CD8-positive, alpha-beta memory T cell (primary cell): ENCODE results near the gene CERK. TPM values are rescaled to one million over a fixed set of nuclear protein-coding genes. Genes with fewer than 3 reads are reported as not detected.

Experiments used
- CTCF ChIA-PET: fragments of 350-600 bp; sonication (Branson Sonifier 250); formaldehyde crosslinking; loops from one replicate; lab custom pipeline; 2021; ENCODE audit warnings: antibody characterized with exemption; lab: Charles Lee
- POLR2A ChIA-PET: fragments of 350-600 bp; sonication (Branson Sonifier 250); formaldehyde crosslinking; loops from one replicate; lab custom pipeline; 2021; ENCODE audit warnings: antibody characterized with exemption; lab: Charles Lee
- DNase-seq, 5 donors: peaks; one replicate each; pipeline versions ENCODE4 v3.0.0 to v3.0.0-alpha.2; 2020 to 2022; ENCODE audit warnings: mixed read lengths in 1 of 5
- H3K27ac ChIP-seq: one replicate; pipeline ENCODE4 v1.7.0; 2013; ENCODE audit warnings: low read depth, mild to moderate bottlenecking, low read length, moderate library complexity
- H3K27me3 ChIP-seq: 2 replicates; pipeline ENCODE4 v1.7.0; 2013; ENCODE audit warnings: low read length, mild to moderate bottlenecking; ENCODE audit not compliant: insufficient read depth, poor library complexity, severe bottlenecking
- H3K36me3 ChIP-seq: 2 replicates; pipeline ENCODE4 v1.7.0; 2013; ENCODE audit warnings: mild to moderate bottlenecking, low read length, moderate library complexity; ENCODE audit not compliant: insufficient read depth
- H3K4me1 ChIP-seq: 2 replicates; pipeline ENCODE4 v1.7.0; 2013; ENCODE audit warnings: mild to moderate bottlenecking, low read length, moderate library complexity; ENCODE audit not compliant: insufficient read depth
- H3K4me3 ChIP-seq: 2 replicates; pipeline ENCODE4 v1.7.0; 2013; ENCODE audit warnings: mild to moderate bottlenecking, low read length
- H3K9me3 ChIP-seq: 2 replicates; pipeline ENCODE4 v1.7.0; 2013; ENCODE audit warnings: mild to moderate bottlenecking, low read length
- H3K27ac Mint-ChIP-seq, 8 donors: one replicate each; pipeline ENCODE4 v1.8.0; 2020 to 2021; ENCODE audit warnings: mixed read lengths in 8 of 8, mild to moderate bottlenecking in 6 of 8, inconsistent platforms in 3 of 8, moderate library complexity in 3 of 8
- H3K27me3 Mint-ChIP-seq, 2 donors: one replicate each; pipeline ENCODE4 v1.8.0; 2020 to 2021; ENCODE audit warnings: mixed read lengths in 2 of 2, mild to moderate bottlenecking in 1 of 2, moderate library complexity in 1 of 2
- H3K36me3 Mint-ChIP-seq, 3 donors: one replicate each; pipeline ENCODE4 v1.8.0; 2020 to 2021; ENCODE audit warnings: mixed read lengths in 3 of 3, inconsistent platforms in 1 of 3, mild to moderate bottlenecking in 1 of 3
- H3K4me1 Mint-ChIP-seq, 3 donors: one replicate each; pipeline ENCODE4 v1.8.0; 2020 to 2021; ENCODE audit warnings: mixed read lengths in 3 of 3, inconsistent platforms in 1 of 3, mild to moderate bottlenecking in 1 of 3
- H3K4me3 Mint-ChIP-seq, 7 donors: one replicate each; pipeline ENCODE4 v1.8.0; 2020 to 2021; ENCODE audit warnings: mixed read lengths in 7 of 7, mild to moderate bottlenecking in 6 of 7, moderate library complexity in 4 of 7, inconsistent platforms in 2 of 7
- H3K9me3 Mint-ChIP-seq, 5 donors: one replicate each; pipeline ENCODE4 v1.8.0; 2020 to 2022; ENCODE audit warnings: mixed read lengths in 5 of 5, mild to moderate bottlenecking in 3 of 5, moderate library complexity in 2 of 5, inconsistent platforms in 1 of 5
- polyA plus RNA-seq: library from polyadenylated mRNA; unstranded; fragments of 300-500 nt; fragmentation: Illumina TruSeq; gene quantifications from one replicate; pipeline ENCODE4 v1.2.3, GENCODE V29; 2021
- total RNA-seq, 2 experiments: library from RNA; stranded (reverse); gene quantifications; one replicate each; pipeline ENCODE4 v1.2.3, GENCODE V29; 2021

CERK gene
- total and polyA plus RNA-seq, 3 experiments from 2014 or later, result 64.3 to 108 (median 64.5) TPM

- Histone ChIP-seq H3K27me3 (no peaks in the 10 kb centered on the region), H3K27ac (no peak overlapping the region), H3K36me3 (no peaks in the 10 kb centered on the region), H3K9me3 (no peaks in the 10 kb centered on the region), H3K4me1 (peaks cover 13% of the 10 kb centered on the region), H3K4me3 (no peak overlapping the region)
- POLR2A ChIA-PET, result no interaction called here
- Mint-ChIP-seq H3K4me3 (no peak overlapping the region), H3K4me1 (peaks cover 21% of the 10 kb centered on the region in 3 donors), H3K9me3 (no peaks in the 10 kb centered on the region), H3K27ac (peak overlapping the region in 2 of 8 donors; percentile 14 to 40), H3K27me3 (no peaks in the 10 kb centered on the region), H3K36me3 (peaks cover 0 to 7% (median 0%) of the 10 kb centered on the region in 3 donors)
- no peak for DNase-seq
- CTCF ChIA-PET, result interaction anchor here (1.0 kb wide), 1 partner anchor 96 kb away, joined by 3 read pairs; no protein-coding TSS in a partner anchor
These were observed 78.3 kb downstream of the CERK start for GRCh38 chr22:46659791-46660186.

GRCh38 chr22:46659059-46659790, 78.8 kb downstream of the CERK start:
- ChIA-PET POLR2A (no interaction called here), CTCF (interaction anchor here (1.0 kb wide), 1 partner anchor 96 kb away, joined by 3 read pairs; no protein-coding TSS in a partner anchor)
- DNase-seq, result no peak
- peaks cover 0 to 7% (median 0%) of the 10 kb centered on the region in 3 donors for H3K36me3 Mint-ChIP-seq
- H3K9me3 Mint-ChIP-seq, result no peaks in the 10 kb centered on the region
- Histone ChIP-seq H3K9me3 (no peaks in the 10 kb centered on the region), H3K4me3 (no peak overlapping the region), H3K27me3 (no peaks in the 10 kb centered on the region), H3K4me1 (peaks cover 13% of the 10 kb centered on the region), H3K27ac (no peak overlapping the region), H3K36me3 (no peaks in the 10 kb centered on the region)
- H3K27me3 Mint-ChIP-seq, result no peaks in the 10 kb centered on the region
- no peak overlapping the region for H3K4me3 Mint-ChIP-seq
- peaks cover 21% of the 10 kb centered on the region in 3 donors for H3K4me1 Mint-ChIP-seq
- H3K27ac Mint-ChIP-seq, result no peak overlapping the region

GRCh38 chr22:46657996-46658947, 79.8 kb downstream of the CERK start:
- CTCF ChIA-PET, result no interaction called here
- Histone ChIP-seq H3K4me3 (no peak overlapping the region), H3K4me1 (peaks cover 18% of the 10 kb centered on the region), H3K27me3 (no peaks in the 10 kb centered on the region), H3K27ac (no peak overlapping the region), H3K9me3 (no peaks in the 10 kb centered on the region), H3K36me3 (no peaks in the 10 kb centered on the region)
- DNase-seq, result no peak
- peaks cover 21 to 26% (median 21%) of the 10 kb centered on the region in 3 donors for H3K4me1 Mint-ChIP-seq
- H3K4me3 Mint-ChIP-seq, result peak overlapping the region in 1 of 7 donors; percentile 54
- H3K27me3 Mint-ChIP-seq, result no peaks in the 10 kb centered on the region
- no peaks in the 10 kb centered on the region for H3K9me3 Mint-ChIP-seq
- peaks cover 0 to 3% (median 0%) of the 10 kb centered on the region in 3 donors for H3K36me3 Mint-ChIP-seq
- POLR2A ChIA-PET, result no interaction called here
- peak overlapping the region in 2 of 8 donors; percentile 71 to 85 for H3K27ac Mint-ChIP-seq

- Histone ChIP-seq H3K4me3 (no peak overlapping the region), H3K9me3 (no peaks in the 10 kb centered on the region), H3K27ac (no peak overlapping the region), H3K4me1 (peaks cover 20% of the 10 kb centered on the region), H3K27me3 (no peaks in the 10 kb centered on the region), H3K36me3 (no peaks in the 10 kb centered on the region)
- H3K4me1 Mint-ChIP-seq, result peaks cover 23 to 31% (median 25%) of the 10 kb centered on the region in 3 donors
- DNase-seq, result no peak
- POLR2A ChIA-PET, result no interaction called here
- no peaks in the 10 kb centered on the region for H3K9me3 Mint-ChIP-seq
- CTCF ChIA-PET, result no interaction called here
- peak overlapping the region in 2 of 8 donors; percentile 71 to 85 for H3K27ac Mint-ChIP-seq
- H3K36me3 Mint-ChIP-seq, result peaks cover 0 to 2% (median 0%) of the 10 kb centered on the region in 3 donors
- no peak overlapping the region for H3K4me3 Mint-ChIP-seq
- H3K27me3 Mint-ChIP-seq, result no peaks in the 10 kb centered on the region
These were observed 80.4 kb downstream of the CERK start for GRCh38 chr22:46657655-46657953.

- no peak overlapping the region for H3K27ac ChIP-seq
- no peaks in the 10 kb centered on the region for H3K9me3 ChIP-seq
- ChIA-PET POLR2A (no interaction called here), CTCF (no interaction called here)
- H3K4me1 ChIP-seq, result peaks cover 20% of the 10 kb centered on the region
- no peaks in the 10 kb centered on the region for H3K27me3 ChIP-seq
- no peak for DNase-seq
- H3K27ac Mint-ChIP-seq, result peak overlapping the region in 2 of 8 donors; percentile 22 to 50
- no peaks in the 10 kb centered on the region for H3K36me3 ChIP-seq
- no peaks in the 10 kb centered on the region for H3K9me3 Mint-ChIP-seq
- peaks cover 24 to 34% (median 28%) of the 10 kb centered on the region in 3 donors for H3K4me1 Mint-ChIP-seq
- H3K4me3 Mint-ChIP-seq, result no peak overlapping the region
- peaks cover 0 to 1% (median 0%) of the 10 kb centered on the region in 3 donors for H3K36me3 Mint-ChIP-seq
- H3K4me3 ChIP-seq, result no peak overlapping the region
- H3K27me3 Mint-ChIP-seq, result no peaks in the 10 kb centered on the region
These were observed 81.0 kb downstream of the CERK start for GRCh38 chr22:46656856-46657654.

GRCh38 chr22:46655861-46656608, 82.0 kb downstream of the CERK start:
- no peak for DNase-seq
- Histone ChIP-seq H3K4me3 (no peak overlapping the region), H3K9me3 (no peaks in the 10 kb centered on the region), H3K4me1 (peaks cover 20% of the 10 kb centered on the region), H3K27ac (no peak overlapping the region), H3K27me3 (no peaks in the 10 kb centered on the region), H3K36me3 (no peaks in the 10 kb centered on the region)
- Mint-ChIP-seq H3K9me3 (no peaks in the 10 kb centered on the region), H3K36me3 (peaks cover 0 to 1% (median 0%) of the 10 kb centered on the region in 3 donors), H3K27me3 (no peaks in the 10 kb centered on the region), H3K4me3 (no peak overlapping the region), H3K4me1 (peaks cover 18 to 32% (median 26%) of the 10 kb centered on the region in 3 donors), H3K27ac (no peak overlapping the region)
- ChIA-PET CTCF (interaction anchor here (1.2 kb wide), 1 partner anchor 15 kb away, joined by 4 read pairs; no protein-coding TSS in a partner anchor), POLR2A (no interaction called here)

- Mint-ChIP-seq H3K27me3 (no peaks in the 10 kb centered on the region), H3K36me3 (peaks cover 0 to 1% (median 0%) of the 10 kb centered on the region in 3 donors), H3K4me3 (no peak overlapping the region), H3K27ac (peak overlapping the region in 1 of 8 donors; percentile 33), H3K4me1 (peaks cover 9 to 22% (median 16%) of the 10 kb centered on the region in 3 donors), H3K9me3 (no peaks in the 10 kb centered on the region)
- ChIA-PET CTCF (interaction anchor here (1.2 kb wide), 1 partner anchor 16 kb away, joined by 4 read pairs; no protein-coding TSS in a partner anchor), POLR2A (no interaction called here)
- H3K27me3 ChIP-seq, result no peaks in the 10 kb centered on the region
- H3K4me1 ChIP-seq, result peaks cover 10% of the 10 kb centered on the region
- H3K27ac ChIP-seq, result no peak overlapping the region
- no peaks in the 10 kb centered on the region for H3K9me3 ChIP-seq
- no peaks in the 10 kb centered on the region for H3K36me3 ChIP-seq
- DNase-seq, result no peak
- H3K4me3 ChIP-seq, result no peak overlapping the region
These were observed 83.0 kb downstream of the CERK start for GRCh38 chr22:46654927-46655595.
